SK-N-MC (cell line): ENCODE measurements around the gene BICC1.

ENCODE experiments used
- DNase-seq: peaks from one replicate; pipeline ENCODE4 v3.0.0-alpha.2; 2011; ENCODE audit warnings: low read depth, low spot score
- H3K27ac ChIP-seq: fragments of 200-600 bp; sonication (generic); 2 replicates; pipeline ENCODE4 v1.5.1; 2016; ENCODE audit warnings: mixed run types
- H3K36me3 ChIP-seq: fragments of 200-600 bp; sonication (generic); 2 replicates; pipeline ENCODE4 v1.6.1; 2017; ENCODE audit warnings: antibody characterized with exemption, low read length, mixed read lengths; ENCODE audit not compliant: insufficient read depth
- H3K4me3 ChIP-seq: fragments of 200-600 bp; sonication (generic); 2 replicates; pipeline ENCODE4 v1.5.1; 2016
- H3K9ac ChIP-seq: fragments of 200-600 bp; sonication (generic); 2 replicates; pipeline ENCODE4 v1.8.0; 2017; ENCODE audit warnings: mixed run types, mixed read lengths; ENCODE audit not compliant: insufficient read length
- H3K9me3 ChIP-seq: fragments of 200-600 bp; sonication (generic); 2 replicates; pipeline ENCODE4 v1.6.1; 2017; ENCODE audit warnings: low read depth, mild to moderate bottlenecking, antibody characterized with exemption, low read length, moderate library complexity, mixed read lengths
- EZH2 ChIP-seq: fragments of 200-600 bp; sonication (generic); IDR thresholded peaks from one replicate; pipeline ENCODE4 v1.6.1; 2017; ENCODE audit warnings: antibody characterized with exemption
- FOXP2 ChIP-seq: optimal IDR thresholded peaks from 2 replicates; pipeline ENCODE3; 2011; ENCODE audit warnings: mild to moderate bottlenecking, moderate library complexity; ENCODE audit not compliant: insufficient read depth; ENCODE audit errors: extremely low read length, control extremely low read depth
- POLR2AphosphoS5 ChIP-seq: IDR thresholded peaks from 2 replicates; pipeline ENCODE4 v1.6.1; 2012; ENCODE audit warnings: mild to moderate bottlenecking, low read depth, low read length, borderline replicate concordance

Gene BICC1

DNA sequence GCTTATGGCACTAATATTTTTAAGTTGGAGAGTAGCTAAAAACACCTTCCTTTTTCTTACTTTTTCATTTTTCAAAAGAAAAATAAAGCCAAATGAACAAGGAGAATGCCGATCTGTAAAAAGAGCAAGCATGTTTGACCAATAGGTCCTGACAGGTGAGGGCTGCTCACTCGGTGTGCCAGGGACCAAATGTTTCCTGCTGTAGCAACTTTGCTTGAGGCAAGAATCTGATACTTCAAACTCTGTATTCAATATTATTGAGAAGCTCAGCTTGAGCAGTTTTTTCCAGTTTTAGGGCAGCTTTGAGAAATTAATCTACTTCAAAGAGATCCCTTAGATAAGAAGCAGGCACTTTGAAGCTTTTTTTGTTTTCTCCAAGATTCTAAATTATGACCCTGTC is 298.1 kb downstream of the BICC1 start:
- DNase-seq, result no peak
- Histone ChIP-seq H3K27ac (no peak overlapping the region), H3K9ac (no peak overlapping the region), H3K4me3 (no peak overlapping the region), H3K9me3 (no peaks in the 10 kb centered on the region), H3K36me3 (no peaks in the 10 kb centered on the region)
- TF ChIP-seq EZH2, result no peak
- no peak for TF ChIP-seq FOXP2
- TF ChIP-seq POLR2AphosphoS5, result no peak

DNA sequence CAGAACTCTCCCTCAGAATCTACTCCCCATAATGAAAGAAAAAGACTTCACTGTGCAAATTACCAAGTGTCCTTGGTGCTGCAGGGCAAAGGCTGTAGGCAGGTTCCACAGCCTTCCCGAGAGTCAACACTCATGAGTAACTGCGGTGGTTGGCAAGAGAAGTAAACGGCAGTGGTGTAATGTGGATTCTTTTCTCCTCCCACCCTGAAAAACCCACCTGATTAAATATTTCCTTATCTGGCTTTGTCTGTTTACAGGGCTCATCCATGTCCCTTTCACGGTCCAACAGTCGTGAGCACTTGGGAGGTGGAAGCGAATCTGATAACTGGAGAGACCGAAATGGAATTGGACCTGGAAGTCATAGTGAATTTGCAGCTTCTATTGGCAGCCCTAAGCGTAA is 300.9 kb downstream of the BICC1 start:
- no peak overlapping the region for H3K9ac ChIP-seq
- H3K27ac ChIP-seq, result no peak overlapping the region
- no peaks in the 10 kb centered on the region for H3K9me3 ChIP-seq
- no peaks in the 10 kb centered on the region for H3K36me3 ChIP-seq
- TF ChIP-seq POLR2AphosphoS5 (no peak), FOXP2 (no peak), EZH2 (no peak)
- DNase-seq, result no peak
- no peak overlapping the region for H3K4me3 ChIP-seq

DNA sequence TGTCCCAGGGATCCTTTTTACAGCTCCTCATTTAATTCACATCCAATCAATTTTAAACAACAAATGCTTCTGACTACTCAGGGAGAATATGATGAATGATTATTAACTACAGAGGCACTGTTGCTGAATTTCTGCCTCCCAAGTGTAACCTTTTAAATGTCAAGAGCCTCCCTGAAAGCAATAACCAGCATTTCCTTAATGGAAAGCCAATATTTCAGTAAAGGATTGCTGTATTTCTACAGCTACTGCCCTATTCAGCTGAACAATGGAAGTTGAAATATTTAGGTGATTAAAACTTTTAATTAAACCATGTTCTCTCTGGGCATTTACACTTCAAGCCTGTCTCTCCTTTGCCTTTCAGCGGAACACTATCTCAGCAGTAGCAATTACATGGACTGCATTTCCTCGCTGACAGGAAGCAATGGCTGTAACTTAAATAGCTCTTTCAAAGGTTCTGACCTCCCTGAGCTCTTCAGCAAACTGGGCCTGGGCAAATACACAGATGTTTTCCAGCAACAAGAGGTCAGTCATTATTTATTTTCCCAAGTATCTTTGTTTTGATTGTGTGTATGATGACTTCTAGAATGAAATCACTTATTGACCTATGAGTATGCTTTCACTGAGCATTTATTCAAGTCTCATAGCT is 304.7 kb downstream of the BICC1 start:
- Histone ChIP-seq H3K9ac (no peak overlapping the region), H3K27ac (no peak overlapping the region), H3K4me3 (no peak overlapping the region), H3K9me3 (no peaks in the 10 kb centered on the region), H3K36me3 (no peaks in the 10 kb centered on the region)
- DNase-seq, result no peak
- TF ChIP-seq EZH2, result no peak
- no peak for TF ChIP-seq POLR2AphosphoS5
- TF ChIP-seq FOXP2, result no peak

DNA sequence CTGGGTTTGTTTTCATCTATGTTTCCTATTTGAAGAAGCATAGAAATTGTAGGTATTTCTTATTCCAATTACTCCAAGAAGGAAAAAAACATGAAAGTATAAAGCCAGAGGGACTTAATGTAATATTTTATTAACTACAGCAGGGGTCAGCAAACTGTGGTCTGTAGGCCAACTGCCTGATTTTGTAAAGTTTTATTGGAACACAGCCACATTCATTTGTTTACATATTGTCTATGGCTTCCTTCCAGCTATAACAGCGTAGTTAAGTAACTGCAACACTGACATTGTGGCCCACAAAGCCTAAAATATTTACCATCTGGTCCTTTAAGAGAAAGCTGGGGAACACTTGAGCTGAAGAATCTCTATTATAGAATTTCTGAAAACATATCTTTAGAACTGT is 306.2 kb downstream of the BICC1 start:
- no peak for DNase-seq
- no peak overlapping the region for H3K9ac ChIP-seq
- H3K9me3 ChIP-seq, result no peaks in the 10 kb centered on the region
- TF ChIP-seq FOXP2, result no peak
- TF ChIP-seq EZH2, result no peak
- no peak for TF ChIP-seq POLR2AphosphoS5
- H3K36me3 ChIP-seq, result no peaks in the 10 kb centered on the region
- no peak overlapping the region for H3K4me3 ChIP-seq
- H3K27ac ChIP-seq, result no peak overlapping the region

- no peak for DNase-seq
- Histone ChIP-seq H3K4me3 (no peak overlapping the region), H3K9ac (no peak overlapping the region), H3K9me3 (no peaks in the 10 kb centered on the region), H3K27ac (no peak overlapping the region), H3K36me3 (no peaks in the 10 kb centered on the region)
- TF ChIP-seq POLR2AphosphoS5, result no peak
- TF ChIP-seq EZH2, result no peak
- no peak for TF ChIP-seq FOXP2
Measured at GRCh38 chr10:58820386-58820785, 307.7 kb downstream of the BICC1 start.

GRCh38 chr10:58820861-58821751 is 308.4 kb downstream of the BICC1 start:
- Histone ChIP-seq H3K36me3 (no peaks in the 10 kb centered on the region), H3K4me3 (no peak overlapping the region), H3K9me3 (no peaks in the 10 kb centered on the region), H3K9ac (no peak overlapping the region), H3K27ac (no peak overlapping the region)
- no peak for TF ChIP-seq POLR2AphosphoS5
- no peak for TF ChIP-seq FOXP2
- TF ChIP-seq EZH2, result no peak
- DNase-seq, result no peak

- H3K36me3 ChIP-seq, result no peaks in the 10 kb centered on the region
- no peak overlapping the region for H3K27ac ChIP-seq
- TF ChIP-seq POLR2AphosphoS5, result no peak
- TF ChIP-seq EZH2, result no peak
- no peak for TF ChIP-seq FOXP2
- H3K4me3 ChIP-seq, result no peak overlapping the region
- no peak overlapping the region for H3K9ac ChIP-seq
- H3K9me3 ChIP-seq, result no peaks in the 10 kb centered on the region
- no peak for DNase-seq
Measured at GRCh38 chr10:58821752-58822056, 309.0 kb downstream of the BICC1 start.

DNA sequence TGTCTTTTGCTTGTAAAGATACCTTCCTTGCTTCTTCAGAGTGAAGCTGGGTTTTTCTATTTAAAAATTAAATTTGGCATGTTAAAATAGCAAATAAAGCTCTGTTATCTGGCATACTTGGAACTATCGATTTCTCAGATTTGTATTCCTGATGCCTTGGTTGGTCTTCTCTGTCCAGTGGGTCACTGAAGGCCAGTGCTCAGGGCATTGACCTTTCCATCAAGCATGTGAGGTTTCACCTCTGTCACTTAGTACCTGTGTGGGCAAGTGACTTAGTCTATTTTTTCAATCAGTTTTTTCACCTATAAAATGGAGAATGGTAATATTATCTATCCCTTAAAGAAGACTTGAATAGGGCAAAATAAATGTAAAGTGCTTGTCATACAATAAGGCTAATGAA is 311.3 kb downstream of the BICC1 start:
- no peak overlapping the region for H3K9ac ChIP-seq
- no peaks in the 10 kb centered on the region for H3K9me3 ChIP-seq
- H3K36me3 ChIP-seq, result no peaks in the 10 kb centered on the region
- no peak overlapping the region for H3K27ac ChIP-seq
- no peak for TF ChIP-seq POLR2AphosphoS5
- no peak for TF ChIP-seq FOXP2
- no peak for TF ChIP-seq EZH2
- DNase-seq, result no peak
- H3K4me3 ChIP-seq, result no peak overlapping the region
